ENCODE measurements around the gene CPA1. TPM values are rescaled to one million over a fixed set of nuclear protein-coding genes. Genes with fewer than 3 reads are reported as not detected.

CPA1 gene
- total RNA-seq, 4 donors from 2014 or later, result not detected

DNA sequence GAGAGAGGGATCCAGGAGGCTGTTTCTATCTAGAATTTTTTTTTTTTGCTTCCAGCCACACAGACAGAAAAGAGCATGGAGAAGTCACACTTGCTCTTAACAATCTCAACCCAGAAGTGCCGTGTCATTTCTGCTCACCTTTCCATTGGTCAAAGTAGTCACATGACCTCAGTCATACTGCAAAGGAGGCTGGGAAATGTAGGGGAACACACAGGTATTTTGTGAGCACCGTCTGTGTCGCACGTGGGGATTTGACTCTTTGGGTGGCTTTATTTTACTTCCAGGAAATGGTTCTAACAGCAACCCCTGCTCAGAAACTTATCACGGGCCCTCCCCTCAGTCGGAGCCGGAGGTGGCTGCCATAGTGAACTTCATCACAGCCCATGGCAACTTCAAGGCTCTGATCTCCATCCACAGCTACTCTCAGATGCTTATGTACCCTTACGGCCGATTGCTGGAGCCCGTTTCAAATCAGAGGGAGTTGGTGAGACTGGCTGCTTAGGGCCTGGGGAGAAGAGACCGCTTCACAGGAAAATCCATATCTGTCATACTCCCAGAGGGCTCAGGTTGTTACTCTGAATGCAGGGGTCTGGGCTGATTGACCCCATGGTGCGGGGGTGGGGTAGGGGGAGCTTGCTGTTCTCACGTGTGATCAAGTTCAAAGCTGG, 13.1 kb upstream of the CPA1 start:
- WGBS, result 89% methylated on average over 13 of the region's 13 CpGs
- H3K27ac ChIP-seq (replicated peaks in 1 of 4), result no peak overlapping the region
- H3K4me1 ChIP-seq, result peaks cover 0 to 39% (median 32%) of the 10 kb centered on the region in 4 donors
- H3K36me3 ChIP-seq, result no peaks in the 10 kb centered on the region
- no peak overlapping the region for H3K4me3 ChIP-seq
- intact Hi-C loops (cut with DNase I), result no loop called here
- no peaks in the 10 kb centered on the region for H3K9me3 ChIP-seq
- DNase-seq (ENCODE audit: extremely low spot score), result no peak
- no peak for TF ChIP-seq EP300 (IDR thresholded peaks at IDR 0.05)
- TF ChIP-seq, protein P1, sequence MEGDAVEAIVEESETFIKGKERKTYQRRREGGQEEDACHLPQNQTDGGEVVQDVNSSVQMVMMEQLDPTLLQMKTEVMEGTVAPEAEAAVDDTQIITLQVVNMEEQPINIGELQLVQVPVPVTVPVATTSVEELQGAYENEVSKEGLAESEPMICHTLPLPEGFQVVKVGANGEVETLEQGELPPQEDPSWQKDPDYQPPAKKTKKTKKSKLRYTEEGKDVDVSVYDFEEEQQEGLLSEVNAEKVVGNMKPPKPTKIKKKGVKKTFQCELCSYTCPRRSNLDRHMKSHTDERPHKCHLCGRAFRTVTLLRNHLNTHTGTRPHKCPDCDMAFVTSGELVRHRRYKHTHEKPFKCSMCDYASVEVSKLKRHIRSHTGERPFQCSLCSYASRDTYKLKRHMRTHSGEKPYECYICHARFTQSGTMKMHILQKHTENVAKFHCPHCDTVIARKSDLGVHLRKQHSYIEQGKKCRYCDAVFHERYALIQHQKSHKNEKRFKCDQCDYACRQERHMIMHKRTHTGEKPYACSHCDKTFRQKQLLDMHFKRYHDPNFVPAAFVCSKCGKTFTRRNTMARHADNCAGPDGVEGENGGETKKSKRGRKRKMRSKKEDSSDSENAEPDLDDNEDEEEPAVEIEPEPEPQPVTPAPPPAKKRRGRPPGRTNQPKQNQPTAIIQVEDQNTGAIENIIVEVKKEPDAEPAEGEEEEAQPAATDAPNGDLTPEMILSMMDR (IDR thresholded peaks at IDR 0.05), result no peak
- TF ChIP-seq POLR2AphosphoS5 (IDR thresholded peaks at IDR 0.05), result no peak
- no peak for TF ChIP-seq POLR2A (IDR thresholded peaks at IDR 0.05; ENCODE audit: low read depth)
- no peaks in the 10 kb centered on the region for H3K27me3 ChIP-seq

DNA sequence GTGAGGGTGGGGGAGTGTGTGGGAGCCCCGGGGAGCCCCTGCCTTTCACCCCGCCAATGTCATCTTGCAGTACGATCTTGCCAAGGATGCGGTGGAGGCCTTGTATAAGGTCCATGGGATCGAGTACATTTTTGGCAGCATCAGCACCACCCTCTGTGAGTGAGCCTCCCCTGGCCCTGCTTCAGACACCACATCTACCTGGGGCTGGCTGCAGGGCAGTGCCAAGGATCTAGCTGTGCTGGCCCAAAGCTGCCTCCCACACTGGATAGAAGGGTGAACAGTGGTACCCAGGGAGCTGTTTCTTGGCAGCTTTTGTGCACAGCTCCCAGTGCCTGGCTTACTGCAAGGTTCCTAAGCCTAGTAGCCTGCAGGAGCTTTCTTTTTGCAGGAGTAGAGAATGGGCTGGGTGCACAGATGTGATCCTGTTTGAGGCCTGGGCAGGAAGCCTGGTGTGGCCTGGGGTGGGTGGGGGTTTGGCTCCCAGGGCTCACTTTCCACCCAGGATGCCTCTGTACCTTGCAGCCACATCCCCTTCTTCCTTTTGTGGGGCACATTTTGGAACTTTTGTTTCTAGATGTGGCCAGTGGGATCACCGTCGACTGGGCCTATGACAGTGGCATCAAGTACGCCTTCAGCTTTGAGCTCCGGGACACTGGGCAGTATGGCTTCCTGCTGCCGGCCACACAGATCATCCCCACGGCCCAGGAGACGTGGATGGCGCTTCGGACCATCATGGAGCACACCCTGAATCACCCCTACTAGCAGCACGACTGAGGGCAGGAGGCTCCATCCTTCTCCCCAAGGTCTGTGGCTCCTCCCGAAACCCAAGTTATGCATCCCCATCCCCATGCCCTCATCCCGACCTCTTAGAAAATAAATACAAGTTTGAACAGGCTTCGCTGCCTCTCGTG, 12.2 kb upstream of the CPA1 start:
- 91% methylated on average over 9 of the region's 19 CpGs for WGBS

DNA sequence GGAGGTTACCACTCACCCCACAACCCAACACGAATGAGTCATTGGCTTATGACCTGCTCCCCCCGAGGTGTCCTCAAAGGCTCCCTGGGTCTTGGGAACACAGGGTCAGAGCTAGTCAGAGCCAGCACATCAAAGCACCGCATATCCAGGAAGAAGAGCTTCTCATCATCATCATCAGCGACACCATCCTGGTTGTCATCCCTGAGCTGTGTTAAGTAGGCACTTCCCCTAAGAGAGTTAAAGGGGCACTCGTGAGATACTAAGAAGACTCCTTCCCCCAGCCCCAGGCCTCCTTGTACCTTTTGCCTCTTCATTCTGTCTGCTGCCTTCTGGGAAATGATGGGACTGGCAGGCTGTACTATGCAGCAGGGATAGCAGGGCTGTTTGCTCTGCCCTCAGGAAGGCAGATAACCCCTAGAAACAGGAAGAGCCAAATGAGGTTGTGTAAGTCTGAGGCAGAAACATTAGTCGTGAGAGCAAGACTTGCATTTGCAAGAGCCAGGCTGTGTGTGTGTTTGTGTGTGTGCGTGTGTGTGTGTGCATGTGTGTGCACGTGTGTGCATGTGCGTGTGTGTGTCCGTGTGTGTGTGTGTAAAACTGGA, 11.1 kb upstream of the CPA1 start:
- H3K4me3 ChIP-seq, result no peak overlapping the region
- no peak overlapping the region for H3K27ac ChIP-seq (replicated peaks in 1 of 4)
- no peaks in the 10 kb centered on the region for H3K9me3 ChIP-seq
- intact Hi-C loops (cut with DNase I), result no loop called here
- no peaks in the 10 kb centered on the region for H3K27me3 ChIP-seq
- WGBS, result 64% methylated on average over 8 of the region's 10 CpGs
- peaks cover 12 to 58% (median 52%) of the 10 kb centered on the region in 4 donors for H3K4me1 ChIP-seq
- no peak for TF ChIP-seq POLR2A (IDR thresholded peaks at IDR 0.05; ENCODE audit: low read depth)
- no peak for TF ChIP-seq POLR2AphosphoS5 (IDR thresholded peaks at IDR 0.05)
- TF ChIP-seq, protein P1 (IDR thresholded peaks at IDR 0.05), result no peak
- no peaks in the 10 kb centered on the region for H3K36me3 ChIP-seq
- DNase-seq (ENCODE audit: extremely low spot score), result no peak

More for the DNA sequence above, 12.2 kb upstream of the CPA1 start:
- DNase-seq (ENCODE audit: extremely low spot score), result no peak
- intact Hi-C loops (cut with DNase I), result no loop called here
- H3K27ac ChIP-seq (replicated peaks in 1 of 4), result no peak overlapping the region
- H3K27me3 ChIP-seq, result no peaks in the 10 kb centered on the region
- no peaks in the 10 kb centered on the region for H3K9me3 ChIP-seq
- no peak overlapping the region for H3K4me3 ChIP-seq
- H3K4me1 ChIP-seq, result peaks cover 8 to 47% (median 41%) of the 10 kb centered on the region in 4 donors
- H3K36me3 ChIP-seq, result no peaks in the 10 kb centered on the region
- TF ChIP-seq, protein P1 (IDR thresholded peaks at IDR 0.05), result no peak
- TF ChIP-seq POLR2AphosphoS5 (IDR thresholded peaks at IDR 0.05) (no peak), EP300 (IDR thresholded peaks at IDR 0.05) (no peak), POLR2A (IDR thresholded peaks at IDR 0.05; ENCODE audit: low read depth) (no peak)

DNA sequence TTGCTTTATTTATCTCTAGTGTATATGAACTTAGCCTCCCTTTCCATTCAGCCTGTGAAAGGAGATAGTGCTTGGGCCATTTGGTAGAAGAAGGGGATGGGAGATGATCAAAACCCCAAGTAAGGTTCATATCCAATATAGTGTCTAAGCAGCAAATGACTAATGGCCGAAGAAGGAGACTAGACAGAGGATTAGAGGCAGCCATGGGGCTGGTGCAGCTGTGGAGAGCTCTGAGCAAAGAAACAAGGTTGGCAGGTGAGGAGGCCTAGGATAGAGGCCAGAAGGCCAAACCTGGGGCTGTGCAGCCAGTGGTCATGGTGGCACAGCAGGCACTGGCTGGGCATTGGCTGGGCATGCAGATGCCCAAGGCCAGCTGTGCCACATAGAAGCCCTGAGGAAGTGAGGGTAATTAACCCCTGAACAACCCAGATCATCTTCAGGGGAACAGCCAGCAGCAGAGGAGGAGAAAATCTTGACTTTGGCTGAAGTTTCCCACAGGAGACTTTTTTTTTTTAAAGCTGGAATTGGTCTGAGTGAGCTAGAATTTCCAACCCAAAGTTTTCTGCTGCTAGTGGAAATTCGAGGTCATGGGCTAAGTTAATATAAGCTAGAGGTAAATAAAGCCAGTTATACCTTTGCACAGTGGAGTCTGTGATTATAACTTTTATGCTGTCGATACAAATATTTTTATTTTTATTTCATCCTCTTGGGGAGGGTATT, 10.3 kb upstream of the CPA1 start:
- 58% methylated on average over 3 of the region's 3 CpGs for WGBS
- TF ChIP-seq, protein P1 (IDR thresholded peaks at IDR 0.05), result no peak
- no peak for TF ChIP-seq POLR2AphosphoS5 (IDR thresholded peaks at IDR 0.05)
- no peak for TF ChIP-seq EP300 (IDR thresholded peaks at IDR 0.05)
- no peak for TF ChIP-seq POLR2A (IDR thresholded peaks at IDR 0.05; ENCODE audit: low read depth)
- Histone ChIP-seq H3K27me3 (no peaks in the 10 kb centered on the region), H3K27ac (replicated peaks in 1 of 4) (no peak overlapping the region), H3K36me3 (no peaks in the 10 kb centered on the region), H3K9me3 (no peaks in the 10 kb centered on the region), H3K4me1 (peaks cover 12 to 64% (median 56%) of the 10 kb centered on the region in 4 donors), H3K4me3 (no peak overlapping the region)
- intact Hi-C loops (cut with DNase I), result no loop called here
- DNase-seq (ENCODE audit: extremely low spot score), result no peak
